GDM1 (cell line): ENCODE measurements around the gene COL12A1.

ENCODE experiments used
- DNase-seq: peaks from one replicate; lab custom pipeline; 2025; lab: John Stamatoyannopoulos, UW

COL12A1 gene

DNA sequence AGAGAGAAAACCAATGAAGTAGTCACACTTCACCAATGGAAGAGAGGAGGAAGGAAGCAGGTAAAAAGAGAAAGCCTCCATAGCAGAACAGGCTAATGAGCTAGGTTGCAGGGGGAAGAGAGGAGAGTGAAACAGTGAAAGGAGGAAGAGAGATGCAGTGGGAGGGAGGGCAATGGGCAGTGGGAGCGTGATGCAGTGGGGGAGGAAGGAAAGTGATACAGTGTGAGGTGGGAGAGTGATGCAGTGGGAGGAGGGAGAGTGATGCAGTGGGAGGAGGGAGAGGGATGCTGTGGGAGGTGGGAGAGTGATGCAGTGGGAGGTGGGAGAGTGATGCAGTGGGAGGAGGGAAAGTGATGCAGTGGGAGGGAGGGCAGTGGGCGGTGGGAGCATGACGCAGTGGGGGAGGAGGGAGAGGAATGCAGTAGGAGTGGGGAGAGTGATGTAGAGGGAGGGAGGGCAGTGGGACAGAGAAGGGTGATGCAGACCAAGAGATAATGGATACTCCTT, 29.7 kb downstream of the COL12A1 start:
- no peak for DNase-seq

DNA sequence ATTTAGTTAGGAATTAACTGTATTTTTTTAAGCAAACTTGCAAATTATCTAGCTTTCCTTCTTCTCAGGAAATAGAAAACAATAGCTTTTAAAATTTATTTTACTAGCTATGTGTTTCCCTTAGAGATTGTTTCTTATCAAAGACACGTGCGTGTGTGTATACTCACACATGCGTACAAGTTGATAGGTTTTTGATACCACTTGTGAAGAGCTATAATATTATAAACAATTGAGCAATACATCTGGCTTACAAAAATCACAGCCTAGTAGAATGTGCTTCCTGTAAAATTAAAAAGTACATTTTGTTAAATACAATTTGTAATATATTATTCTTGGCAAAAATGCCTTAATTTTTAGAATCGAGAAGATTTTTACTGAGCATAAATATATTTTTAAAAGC, 33.9 kb downstream of the COL12A1 start:
- no peak for DNase-seq

DNA sequence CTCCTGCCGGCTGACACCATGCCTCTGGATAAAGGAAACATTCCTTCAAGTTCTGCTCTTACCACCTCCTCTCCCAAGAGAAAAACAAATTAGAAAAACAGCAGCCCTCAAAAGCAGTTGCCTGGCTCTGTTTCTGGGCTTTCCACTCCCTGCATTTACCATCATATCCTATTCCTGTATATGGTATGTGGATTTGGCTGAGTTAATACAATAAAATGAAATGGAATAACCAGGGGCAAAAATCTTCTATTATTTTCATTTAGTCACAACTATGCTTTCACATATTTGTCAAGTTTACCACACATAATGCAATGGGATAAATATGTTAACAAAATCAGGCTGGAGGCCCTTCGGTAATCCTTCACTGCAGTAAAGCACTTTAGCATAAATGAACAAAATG, 34.3 kb downstream of the COL12A1 start:
- DNase-seq = no peak

DNA sequence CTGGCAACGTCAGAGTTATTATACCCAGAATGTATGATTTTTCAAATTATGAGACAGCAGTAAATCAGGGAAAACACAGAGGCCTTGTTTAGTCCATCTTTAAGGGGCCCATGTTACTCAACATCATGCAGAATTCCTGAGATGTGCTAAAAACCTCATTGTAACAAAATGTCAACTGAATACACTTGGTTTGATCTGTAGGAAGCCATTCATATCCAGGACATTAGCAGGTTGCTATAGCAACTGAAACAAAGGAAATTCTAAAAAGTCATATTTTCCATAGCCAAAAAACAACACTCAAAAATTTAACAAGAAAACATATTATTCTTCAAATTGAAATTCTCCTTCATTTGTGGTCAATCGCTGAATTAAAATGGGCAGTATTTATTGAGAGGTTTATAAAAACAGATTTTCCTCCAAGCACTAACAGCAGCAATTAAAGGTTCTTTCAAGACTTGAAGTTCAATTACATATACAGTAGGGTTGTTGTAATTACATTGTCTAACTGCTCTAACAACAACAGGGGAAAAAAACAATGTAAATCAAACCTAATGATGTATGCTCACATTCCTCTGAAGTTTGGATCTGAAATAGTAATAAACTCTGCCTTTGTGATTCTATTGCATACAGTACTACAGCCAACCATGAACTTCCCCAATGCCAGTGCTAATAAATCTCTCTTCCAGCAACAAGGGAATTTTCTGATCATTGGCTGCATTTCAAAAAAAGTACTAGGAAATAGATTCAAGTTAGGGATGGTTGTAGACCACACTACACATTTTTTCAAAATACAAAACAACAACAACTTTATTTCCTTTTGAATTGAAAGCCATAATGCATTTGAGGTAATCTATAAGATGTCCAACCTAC, 34.9 kb downstream of the COL12A1 start:
- DNase-seq = no peak

DNA sequence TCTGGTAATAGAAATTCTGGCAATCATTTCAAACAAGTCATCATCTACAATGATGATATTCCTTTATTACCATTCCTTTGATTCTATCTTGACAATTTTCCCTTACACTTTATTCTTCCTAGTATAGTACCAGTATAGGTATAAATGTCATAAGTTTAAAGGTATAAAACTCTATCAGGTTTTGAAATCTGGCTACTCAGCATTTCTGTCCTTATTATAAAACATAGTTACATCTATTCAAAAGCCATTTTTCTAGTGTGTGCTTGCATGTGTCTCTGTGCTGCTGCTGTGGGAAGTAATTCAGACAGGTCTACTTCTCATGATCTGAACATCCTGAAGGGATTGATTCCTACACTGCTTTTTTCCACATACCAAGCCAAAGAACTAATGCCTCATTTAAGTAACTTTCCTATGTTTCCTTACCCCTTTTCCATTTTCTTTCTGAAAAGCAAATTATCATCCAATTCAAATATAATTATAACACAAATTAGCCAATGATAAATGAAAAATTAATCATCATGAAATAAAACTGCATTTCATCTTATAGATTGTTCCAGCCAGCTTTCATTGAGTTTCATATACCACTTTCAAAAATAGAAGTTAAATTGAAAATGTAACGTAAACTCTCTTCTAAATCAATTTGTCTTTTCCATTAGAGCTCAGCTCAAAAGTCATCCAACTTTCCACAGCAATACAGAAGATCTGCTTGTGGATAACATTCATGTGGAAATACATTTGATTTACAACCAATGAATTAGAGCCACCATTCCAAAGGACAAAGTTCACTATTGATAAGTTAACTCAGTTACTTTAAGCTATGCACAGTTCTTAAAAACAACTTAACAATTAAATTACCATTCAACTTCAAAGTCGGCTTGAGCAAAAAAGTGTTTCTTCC, 35.9 kb downstream of the COL12A1 start:
- no peak for DNase-seq

DNA sequence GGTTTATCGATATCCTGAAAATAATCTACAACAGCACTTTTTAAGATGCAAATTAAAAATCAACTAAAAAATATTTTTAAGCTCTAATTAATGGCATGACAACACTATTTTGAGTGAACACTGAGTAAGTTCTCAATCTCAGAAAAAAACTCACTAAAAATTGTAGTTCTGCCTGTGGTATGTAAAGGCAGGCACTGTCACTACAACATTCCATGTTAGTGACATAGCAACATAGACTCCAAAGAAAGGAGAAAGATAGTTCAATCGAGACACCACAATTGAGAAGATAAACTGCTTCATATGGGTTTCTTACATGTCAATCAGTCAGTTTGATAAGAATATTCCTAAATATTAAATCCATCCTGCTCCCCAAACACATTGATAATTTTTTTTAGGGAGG, 38.0 kb downstream of the COL12A1 start:
- DNase-seq = no peak

DNA sequence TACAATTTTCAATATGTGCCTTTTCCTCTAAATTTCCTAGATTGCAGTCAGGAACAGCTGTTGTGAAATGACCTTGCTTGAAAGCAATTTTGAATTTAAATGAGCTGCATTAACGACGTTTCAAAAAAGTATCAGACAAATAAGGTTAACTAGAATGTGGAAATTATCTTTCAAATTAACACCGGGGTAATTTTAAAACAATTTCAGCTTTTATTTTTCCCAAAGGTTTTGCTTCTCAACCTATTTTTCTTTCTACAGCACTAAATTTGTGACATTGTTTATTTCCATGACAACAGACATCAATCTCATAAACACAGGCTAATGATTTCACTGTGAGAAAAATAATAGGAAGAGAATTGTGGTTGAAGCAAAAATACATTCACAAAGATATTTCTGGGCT, 38.5 kb downstream of the COL12A1 start:
- DNase-seq = no peak

DNA sequence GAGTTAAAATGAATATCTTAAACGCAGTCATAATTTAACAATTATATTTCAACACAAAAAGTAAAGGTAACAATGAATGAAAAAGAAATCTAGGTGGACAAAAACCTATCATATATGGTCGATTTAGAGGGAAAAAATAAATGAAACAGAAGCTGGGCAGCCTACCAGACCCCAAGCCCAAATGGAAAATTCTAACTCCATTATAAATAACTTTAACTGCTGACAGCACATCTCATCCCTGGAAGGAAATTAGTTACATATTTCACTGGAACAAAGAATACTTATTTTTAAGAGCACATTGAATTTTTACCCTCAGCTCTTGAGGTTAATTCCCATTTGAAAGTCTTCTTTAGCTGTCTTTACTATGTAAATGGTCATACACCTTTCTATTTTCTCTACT, 39.1 kb downstream of the COL12A1 start:
- no peak for DNase-seq

DNA sequence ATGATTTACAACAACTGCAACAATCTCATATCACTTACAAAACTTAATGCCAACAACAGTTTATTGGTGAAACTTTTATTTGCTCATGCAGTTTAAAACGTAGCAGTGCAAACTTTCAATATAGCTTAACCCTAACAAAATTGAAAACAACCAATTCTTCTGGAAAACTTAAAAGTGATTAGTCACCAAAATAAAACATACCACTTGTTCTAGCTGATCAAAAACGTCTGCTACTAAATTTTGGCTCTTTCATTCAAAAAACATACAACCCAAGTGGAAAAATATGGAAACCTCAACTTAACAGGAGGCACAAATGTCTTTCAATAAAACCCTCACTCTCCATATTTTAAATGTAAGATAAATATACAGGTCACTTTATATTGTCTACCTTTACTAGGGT, 39.6 kb downstream of the COL12A1 start:
- no peak for DNase-seq

DNA sequence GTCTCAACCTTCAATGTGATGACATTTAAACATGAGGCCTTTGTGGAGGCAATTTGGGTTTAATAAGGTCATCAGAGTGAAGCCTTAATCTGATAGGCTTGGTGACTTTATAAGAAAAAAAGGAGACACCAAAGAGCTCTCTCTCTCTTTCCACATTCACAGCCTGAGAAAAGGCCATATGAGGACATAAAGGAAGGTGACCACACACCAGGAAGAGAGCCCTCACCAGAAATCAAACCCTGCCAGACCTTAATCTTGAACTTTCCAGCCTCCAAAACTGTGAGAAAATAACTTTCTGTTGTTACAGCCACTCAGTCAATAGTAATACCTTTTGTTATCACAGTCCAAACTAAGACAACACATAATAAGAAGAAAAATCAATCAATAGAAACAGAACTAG, 47.7 kb downstream of the COL12A1 start:
- DNase-seq = no peak

DNA sequence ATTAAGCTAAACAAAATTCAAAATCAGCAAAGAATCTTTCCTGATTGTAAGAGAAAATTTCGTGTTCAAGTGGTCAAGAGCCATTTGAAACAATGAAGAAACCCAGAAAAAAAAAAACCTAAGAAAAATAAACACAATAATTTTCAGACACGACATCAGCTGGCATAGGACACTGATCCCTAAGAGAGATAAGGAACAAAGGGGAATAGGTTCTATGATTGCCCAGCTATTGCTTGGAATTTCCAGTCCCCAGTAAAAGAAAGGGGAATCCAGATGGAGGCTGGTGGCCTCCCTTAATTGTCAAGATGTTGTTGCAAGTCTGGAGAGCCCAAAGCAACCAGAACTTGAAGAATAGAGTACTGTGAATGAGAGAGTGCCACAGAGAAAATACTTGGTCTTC, 48.5 kb downstream of the COL12A1 start:
- DNase-seq = no peak

DNA sequence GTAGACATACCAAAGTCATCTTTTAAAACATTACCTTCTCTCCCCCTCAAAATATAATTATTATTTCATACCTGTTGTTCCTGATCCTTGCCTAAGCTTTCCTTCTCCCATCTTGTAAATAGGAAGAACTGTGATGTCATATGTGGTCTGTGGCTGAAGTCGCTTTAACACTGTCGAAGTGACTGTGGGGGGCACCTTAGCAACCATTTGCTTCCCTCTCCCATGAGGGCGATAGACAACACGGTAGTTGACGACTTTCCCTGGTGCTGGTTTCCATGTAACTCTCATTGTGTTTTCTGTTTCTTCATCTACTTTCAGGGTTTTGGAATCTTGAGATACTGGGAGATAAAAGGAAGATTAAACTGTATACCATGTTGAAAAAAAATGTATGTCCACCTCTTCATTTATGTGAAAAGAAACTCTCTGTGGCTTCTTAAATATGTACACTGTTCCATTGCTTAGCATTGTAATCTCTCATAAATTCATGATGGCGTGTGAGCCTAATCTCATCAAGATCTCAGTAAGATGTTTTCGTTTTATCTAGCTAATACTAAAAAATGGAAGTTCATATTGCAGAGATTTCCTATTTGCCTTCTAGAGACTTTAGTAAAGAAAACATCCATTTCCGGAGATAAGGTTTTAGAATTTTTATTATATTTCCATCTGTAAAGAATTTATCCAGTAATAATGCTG, 49.5 kb downstream of the COL12A1 start:
- no peak for DNase-seq

DNA sequence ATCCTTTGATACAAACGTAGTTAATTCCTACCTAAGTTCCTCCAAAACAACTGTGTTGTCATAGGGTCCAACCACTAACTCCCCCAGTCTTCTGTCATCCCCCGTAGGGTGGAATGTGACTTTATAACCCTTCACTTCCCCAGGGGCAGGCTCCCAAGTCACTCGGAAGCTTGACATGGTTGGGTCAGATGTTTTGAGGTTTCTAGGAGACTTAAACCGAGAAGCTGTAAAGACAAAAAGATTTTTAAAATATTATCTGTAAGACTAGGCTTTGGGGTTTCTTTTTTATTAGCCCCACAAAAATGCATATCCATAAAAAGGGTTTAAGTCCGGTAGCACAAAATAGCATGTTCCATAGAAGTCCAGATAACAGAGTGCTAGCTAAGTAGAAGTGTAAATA, 50.2 kb downstream of the COL12A1 start:
- DNase-seq = no peak

DNA sequence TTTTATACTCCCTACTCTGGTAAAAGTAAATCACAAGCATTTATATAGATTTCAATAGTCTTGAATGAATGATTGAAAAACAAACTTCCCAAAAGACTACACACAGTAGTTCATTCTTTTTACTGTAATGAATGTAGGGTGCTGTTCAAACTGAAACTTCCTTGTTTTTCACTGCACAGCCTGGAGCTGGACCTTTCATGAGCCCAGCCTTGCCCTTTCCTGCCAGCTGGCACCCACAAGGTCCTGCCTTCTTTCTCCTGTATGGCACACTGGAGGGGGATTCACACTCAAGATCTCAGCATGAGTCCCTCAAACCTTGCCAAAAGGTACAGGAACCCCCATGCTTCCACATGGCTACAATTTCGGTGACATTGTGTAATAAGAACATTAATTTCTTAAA, 50.9 kb downstream of the COL12A1 start:
- no peak for DNase-seq

DNA sequence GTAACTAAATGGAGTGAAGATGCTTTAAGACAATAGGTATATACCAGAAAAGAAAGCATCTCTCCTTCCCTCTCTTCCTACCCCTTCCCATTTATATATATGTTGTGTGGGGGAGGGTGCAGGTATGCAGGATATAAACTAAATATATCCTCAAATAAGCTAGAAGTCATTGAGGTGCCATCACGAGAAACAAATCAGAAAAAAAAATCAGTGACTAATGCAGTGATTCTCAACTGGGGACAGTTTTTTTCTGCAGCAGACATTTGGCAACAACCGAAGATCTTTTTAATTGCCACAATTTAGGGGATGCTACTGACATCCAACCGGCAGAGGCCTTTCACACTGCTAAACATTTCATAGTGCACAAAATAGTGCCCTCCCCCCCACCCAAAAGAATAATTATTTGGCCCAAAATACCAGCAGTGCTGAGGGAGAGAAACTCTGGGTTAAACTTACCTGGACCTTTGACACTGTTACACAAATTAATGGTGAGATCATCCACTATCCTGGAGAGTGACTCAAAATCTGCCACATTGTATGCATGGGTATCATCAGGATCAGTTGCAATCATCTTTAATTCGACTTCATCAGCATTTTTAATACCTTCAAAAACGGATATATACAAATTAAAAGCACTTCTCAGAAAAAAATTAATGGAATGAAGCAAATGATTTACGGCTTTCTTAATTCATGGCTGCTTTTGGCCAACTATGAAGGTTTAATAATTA, 55.0 kb downstream of the COL12A1 start:
- DNase-seq = no peak

DNA sequence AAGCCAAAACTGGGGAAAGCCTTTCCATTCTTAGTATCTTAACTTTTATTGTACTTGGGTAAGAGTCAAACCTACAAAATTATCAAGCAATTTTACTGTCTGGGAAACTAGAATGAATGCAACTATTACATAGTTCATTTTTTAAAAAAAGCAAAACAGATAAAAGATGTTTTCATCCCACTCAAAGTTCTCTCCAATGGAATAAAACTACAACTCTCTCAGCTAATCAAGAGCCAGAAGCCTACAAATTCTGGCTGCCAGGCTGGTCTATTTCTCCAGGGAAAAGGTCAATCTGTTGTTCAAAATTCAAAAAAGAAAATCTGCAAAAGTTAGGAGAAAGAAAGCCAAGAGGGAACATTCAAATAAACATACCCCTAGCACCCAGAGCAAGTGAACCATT, 56.2 kb downstream of the COL12A1 start:
- no peak for DNase-seq

DNA sequence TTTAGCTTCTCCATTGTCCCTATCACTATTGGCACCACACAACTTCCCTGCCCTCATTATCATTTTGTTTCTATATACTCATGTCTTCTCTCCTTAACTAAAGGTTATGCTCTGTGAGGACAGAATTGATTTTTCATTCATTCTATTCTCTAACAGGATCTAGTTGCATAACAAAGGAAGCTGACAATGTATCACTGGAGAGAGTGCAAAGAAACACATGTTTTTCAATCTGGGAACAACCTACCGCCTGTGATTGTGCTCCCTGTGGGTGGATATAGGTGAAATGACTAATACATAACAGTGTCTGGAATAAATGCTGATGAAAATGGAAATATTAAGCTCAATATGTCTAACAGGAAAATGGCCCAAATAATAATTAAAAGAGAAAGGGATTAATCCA, 56.6 kb downstream of the COL12A1 start:
- no peak for DNase-seq

DNA sequence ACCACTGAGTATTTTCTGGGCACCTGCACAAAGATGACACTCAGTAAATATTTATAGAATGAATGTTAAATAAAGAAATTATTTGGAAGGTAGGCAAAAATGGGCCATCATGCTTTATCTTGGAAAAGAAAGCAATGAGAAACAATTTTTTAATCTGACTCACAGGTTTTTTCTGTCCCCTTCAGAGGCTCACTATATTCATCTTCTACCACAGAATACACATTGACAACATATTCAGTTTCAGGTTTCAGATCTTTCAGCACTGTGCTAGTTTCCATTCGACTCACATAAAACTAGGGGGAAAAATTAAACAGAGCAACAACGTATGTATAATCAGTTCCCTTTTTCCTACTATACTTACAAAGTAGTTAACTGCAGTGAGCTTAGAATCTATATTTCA, 58.3 kb downstream of the COL12A1 start:
- no peak for DNase-seq

DNA sequence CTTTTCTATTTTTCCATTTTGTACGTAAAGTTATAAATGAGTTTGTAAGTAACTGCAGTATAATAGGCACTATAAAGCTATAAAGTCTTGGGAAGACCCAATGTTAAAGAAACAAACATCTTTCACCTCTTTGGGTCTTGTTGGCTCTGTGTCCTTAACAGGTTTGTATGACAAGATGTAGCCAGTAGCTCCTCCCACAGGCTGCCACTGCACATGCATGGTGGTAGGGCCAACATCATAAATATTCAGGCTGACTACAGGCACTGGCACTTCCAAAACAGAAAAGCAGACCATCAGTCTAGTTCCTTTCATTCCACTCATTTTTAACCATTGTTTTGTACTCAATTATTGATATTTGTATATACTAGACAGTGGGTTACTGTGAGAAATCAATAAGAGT, 59.9 kb downstream of the COL12A1 start:
- DNase-seq = no peak

DNA sequence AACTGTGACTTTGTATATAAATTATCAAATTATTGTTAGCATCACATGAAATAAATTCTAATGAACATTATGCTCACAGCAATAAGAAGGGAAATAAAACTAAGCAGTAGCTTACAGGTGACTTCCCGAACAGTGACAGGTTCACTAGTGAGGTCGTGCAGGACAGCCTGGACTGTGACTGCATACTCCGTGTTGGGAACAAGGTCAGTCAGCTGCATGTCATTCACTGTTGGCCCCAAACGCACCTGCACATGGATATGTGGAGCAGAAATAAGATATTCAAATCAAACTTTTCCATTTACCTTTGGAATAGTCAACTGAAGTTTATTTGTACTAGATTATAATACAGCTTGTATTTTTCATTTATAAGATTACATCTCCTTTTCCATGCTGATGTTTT, 60.6 kb downstream of the COL12A1 start:
- no peak for DNase-seq

DNA sequence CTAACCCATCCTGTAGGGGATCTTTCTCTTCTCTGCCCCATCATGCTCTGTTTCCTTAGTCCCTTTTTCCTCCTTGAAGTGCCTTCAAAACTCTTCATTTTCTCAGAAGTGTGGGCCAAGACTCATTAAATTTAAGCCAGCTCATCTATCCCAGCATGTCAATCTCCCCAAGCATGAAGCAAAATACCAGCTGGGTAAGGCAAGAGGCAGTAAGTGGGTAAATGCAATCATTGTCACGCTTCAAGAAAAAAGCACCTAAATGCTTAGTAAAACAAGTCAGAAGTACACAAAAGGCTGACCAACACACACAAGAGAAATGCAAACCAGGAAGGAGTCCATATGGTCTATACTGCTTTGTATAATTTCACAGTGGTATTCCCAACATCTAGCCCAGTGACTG, 61.5 kb downstream of the COL12A1 start:
- no peak for DNase-seq

DNA sequence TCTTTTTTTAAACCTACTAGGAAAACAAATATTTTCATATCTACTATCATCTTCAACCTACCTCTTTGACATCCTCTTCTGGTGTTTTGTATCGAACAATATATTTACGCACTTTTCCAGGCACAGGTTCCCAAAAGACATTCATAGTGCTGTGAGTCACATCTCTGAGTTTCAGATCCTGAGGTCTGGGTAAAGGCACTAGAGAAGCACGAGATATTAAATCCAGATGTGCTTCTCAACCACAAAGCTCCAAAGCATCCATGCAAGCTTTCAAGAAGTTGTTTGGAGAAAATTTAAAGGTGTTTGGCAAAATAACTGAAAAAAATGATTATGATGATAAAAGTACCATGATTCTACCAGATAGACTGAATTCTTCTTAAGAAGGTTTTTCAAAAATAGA, 62.7 kb downstream of the COL12A1 start:
- DNase-seq = no peak
